ENCODE measurements around the gene STARD3.
A peak's percentile ranks its signal among the peaks of the same experiment; 100 is the strongest.

STARD3 gene

GRCh38 chr17:39604911-39605491, 31.9 kb upstream of the STARD3 start:
- no peak for DNase-seq

GRCh38 chr17:39605492-39606433, 31.2 kb upstream of the STARD3 start:
- peak in 1 of 14 donors; percentile 17 for DNase-seq

DNA sequence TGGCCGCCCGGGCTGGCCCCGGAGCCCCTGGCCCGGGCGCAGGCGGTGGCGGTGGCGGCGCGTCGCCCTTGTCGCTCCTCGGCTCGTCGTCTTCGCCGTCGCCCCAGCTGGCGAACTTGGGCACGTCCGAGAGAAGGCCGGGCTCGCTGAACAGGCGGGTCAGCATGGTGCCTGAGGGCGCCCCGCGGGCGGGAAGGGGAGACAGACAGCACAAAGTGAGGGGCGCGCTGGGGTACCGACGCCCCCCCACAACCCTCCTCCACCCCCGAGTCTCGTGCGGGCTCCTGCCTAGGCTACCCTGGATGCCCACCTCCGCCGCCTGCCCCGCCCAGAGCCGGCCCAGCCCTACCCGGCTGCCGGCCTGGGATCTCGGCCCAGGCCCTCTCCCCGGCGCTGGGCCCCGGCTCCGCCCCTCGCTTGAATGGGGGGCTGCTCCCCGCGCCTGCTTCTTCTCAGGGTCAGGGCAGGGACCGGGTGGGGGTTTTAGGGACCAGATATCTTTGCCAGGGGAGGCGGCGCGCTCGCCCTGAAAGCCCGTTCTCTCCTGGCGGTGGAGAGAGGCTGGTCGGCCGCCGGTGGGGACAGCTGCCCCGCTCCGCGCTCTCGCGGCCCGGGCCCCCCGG, 30.4 kb upstream of the STARD3 start:
- DNase-seq = peak in 1 of 14 donors; percentile 47

- no peak for DNase-seq
Measured at GRCh38 chr17:39607057-39607850, 29.7 kb upstream of the STARD3 start.

GRCh38 chr17:39607851-39608130, 29.2 kb upstream of the STARD3 start, which contains the start of gene NEUROD2:
Gene NEUROD2 (minus strand): TSS chr17:39607920. CDS start chr17:39606599, 1,321 bp downstream.
- peak in 2 of 14 donors; percentile 39 to 86 for DNase-seq

DNA sequence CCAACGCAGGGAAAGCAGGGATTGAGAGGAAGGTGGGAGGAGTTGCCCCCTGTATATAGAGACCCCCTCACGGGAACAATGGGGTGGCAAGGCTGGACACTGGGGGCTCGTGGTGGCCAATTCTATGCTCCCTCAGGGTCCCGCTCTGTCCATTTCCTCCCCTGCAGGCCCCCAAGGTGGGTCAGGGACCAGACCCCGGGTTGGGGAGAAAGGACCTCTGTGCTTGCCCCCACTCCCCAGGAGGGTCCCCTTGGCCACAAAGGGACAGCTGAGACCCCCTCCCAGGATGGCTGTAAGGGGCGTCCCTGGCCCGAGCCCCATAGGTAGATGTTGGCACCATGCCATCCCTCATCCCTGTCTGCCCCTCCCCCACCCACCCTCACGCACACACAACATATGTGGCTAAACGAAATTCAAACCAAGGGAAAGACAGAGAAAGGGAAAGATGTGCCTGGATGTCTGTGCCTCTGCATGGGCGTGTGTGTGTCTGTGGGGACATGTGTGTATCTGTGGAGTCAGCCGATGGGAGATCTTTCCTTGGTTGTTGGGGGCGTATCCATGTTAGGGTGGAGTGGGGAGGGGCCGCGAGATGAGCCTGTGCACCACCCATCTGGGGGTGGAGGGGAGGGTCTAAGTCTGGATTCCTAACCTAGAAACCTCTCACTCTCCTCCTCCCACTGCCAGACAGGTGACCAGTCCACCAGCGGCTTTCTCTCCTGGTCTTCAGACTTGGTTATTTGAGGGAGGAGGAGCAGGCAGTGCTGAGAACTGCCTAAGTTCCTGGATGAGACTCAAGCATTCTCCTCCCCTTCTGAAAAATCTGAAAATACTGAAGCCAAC, 28.6 kb upstream of the STARD3 start:
- peak in 1 of 14 donors; percentile 68 for DNase-seq

DNA sequence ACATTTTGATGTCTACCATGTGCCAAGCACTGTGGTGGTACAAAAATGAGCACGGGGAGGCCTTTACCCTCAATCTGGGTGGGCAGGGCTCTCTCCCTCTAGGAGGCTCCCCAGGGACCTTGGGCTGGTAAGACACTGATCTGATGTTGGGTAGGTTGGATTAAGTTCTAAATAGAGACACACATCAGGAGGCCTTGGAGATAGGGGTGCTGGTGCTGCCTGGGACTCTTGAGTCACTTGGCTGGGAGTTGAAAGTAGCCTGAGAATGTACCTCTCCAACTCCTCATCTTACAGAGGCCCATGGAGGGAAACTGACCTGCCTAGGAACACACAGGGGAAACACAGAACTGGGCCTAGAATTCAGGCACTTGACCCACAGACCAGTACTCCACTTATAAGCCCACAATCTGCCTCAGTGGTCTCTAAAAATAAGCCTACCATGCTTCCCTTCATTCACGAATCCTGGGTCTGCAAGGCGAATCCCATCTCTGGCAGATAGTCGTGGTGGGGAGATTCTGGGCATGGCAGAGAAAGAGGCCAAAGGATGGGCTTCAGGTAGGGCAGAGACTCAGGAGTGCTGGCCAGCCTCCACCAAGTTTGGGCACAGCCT, 27.4 kb upstream of the STARD3 start:
- no peak for DNase-seq

- peak in 1 of 14 donors; percentile 46 for DNase-seq
Measured at GRCh38 chr17:39611401-39612112, 25.4 kb upstream of the STARD3 start.

DNA sequence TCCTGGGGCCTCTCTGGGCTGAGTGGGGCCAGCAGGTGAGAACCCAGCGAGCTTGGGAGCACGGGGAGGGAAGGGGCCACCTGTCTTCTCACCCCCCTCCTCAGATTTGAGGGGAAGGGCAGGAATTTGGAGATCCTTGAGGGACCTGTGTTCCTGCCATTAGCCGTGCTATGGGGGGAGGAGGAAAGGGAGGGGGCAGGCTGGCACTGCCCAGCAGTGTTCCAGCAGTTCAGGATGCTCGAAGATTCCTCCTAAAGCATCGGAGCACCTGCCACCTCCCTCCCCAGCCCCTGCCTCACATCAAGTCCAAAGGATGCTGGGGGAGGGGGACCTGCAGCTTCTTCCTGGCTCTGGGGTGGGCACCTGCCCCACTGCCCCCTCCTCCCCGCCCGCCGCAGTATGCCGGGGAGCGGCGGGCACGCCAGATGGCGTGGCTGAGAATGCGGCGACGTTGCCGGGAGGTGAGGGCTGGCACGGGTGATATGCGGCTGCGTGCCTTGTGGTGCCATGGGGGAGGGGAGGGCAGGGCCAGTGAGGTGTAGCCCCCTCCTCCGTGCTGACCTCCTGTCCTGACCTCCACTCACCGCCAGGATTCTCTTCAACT, 24.6 kb upstream of the STARD3 start:
- peak in 1 of 14 donors; percentile 72 for DNase-seq

- DNase-seq = no peak
Measured at GRCh38 chr17:39612935-39613464, 23.9 kb upstream of the STARD3 start.

- no peak for DNase-seq
Measured at GRCh38 chr17:39614545-39615157, 22.3 kb upstream of the STARD3 start.

GRCh38 chr17:39615434-39615833, 21.5 kb upstream of the STARD3 start:
- no peak for DNase-seq

- peak in 1 of 14 donors; percentile 36 for DNase-seq
Measured at GRCh38 chr17:39617100-39617445, 19.9 kb upstream of the STARD3 start.

DNA sequence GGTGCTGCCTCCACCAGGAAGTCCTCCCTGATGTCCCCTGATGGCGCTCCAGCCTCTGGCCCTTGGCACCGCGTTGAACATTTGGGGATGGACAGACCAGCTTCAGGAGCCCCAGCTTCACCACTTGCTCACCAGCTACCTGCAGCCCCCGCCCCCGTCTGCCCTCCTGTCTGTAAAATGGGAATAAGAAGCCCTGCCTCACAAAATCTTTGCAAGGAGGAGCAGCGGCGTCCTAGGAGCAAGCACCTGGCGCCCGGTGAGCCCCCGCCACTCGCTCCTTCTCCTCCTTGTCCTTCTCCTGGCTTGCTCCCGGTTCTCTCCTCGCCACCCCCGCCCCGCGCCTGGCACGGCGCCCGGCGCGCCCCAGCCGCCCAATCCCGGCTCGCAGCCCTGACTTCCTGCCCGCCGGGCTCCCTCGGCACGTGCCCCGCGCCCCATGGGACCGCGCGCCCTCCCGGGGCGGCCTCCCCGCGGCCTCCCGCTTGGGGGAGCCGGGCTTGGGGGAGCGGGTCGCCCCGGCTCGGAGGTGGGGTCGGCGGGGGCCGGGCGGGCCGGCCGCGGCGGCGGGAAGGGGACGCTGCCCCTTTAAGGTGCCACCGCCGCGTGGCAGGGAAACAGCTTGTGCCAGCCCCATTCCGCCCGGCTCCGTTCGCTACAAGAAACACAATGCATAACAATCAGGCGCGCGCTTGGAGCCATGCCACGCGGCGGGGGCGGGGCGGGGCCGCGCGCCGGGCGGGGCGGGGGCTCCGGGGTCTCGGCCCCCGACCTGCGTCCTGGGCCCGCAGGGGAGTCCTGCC, 19.3 kb upstream of the STARD3 start:
- peak in 10 of 14 donors; percentile 18 to 78 (median 42) for DNase-seq

GRCh38 chr17:39618246-39618913, 18.6 kb upstream of the STARD3 start:
- DNase-seq = peak in 1 of 14 donors; percentile 58

DNA sequence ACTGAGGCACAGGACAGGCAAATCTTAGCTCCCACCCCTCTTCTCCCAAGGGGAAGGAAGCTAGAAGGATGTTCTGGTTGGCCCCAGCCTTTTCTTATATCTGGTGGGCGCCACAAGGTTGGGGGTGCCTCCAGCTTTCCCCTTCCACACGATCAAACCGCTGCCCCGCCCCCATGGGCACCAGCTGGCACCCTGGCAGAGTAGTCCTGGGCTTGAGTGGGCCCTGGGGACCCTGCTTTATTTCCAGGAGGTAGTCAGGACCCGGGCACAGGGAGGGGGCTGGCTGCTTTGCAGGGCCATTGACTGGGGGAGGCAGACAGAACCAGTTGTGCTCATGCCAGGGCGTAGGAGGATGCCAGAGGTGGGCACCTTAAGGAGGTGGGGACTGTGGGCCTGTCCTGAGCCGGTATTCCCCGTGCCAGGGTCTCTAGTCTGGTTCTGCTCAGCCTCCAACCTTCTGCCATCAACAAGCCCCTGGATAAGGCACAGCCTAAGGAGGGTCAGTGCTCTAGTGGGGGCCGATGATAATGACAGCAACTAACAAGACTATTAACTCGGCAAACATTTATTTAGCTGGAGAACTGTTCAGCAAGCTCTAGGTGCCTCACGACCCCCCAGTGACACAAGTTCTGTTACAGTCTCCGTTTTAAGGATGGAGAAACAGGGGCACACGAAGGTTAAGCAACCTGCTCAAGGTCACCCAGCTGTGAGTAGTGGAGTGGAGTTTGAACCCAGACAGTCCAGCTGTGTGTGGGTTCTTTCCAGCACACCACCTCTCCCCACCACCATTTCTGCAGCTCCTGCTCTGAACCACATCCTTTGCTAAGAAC, 17.8 kb upstream of the STARD3 start:
- DNase-seq = peak in 1 of 14 donors; percentile 21

DNA sequence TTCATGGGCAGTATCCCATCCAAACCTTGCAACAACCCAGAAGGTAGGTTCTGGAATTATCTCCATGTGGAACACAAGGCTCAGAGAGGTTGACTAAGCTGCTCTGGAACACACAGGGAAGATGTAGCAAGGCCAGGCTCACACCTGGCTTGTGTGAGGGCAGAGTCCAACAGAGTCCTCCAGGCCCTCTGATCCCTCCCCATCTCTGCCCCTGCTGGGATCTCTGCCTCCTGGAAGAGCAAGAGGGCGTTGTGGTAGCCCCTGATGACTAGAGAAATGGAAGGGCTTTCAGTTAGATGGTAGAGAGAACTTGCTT, 17.2 kb upstream of the STARD3 start:
- DNase-seq = no peak

Measured in C1 segment of cervical spinal cord (tissue), 14 donors.